IPS-20b (cell line): ENCODE measurements around the gene TLR4.

Experiments
- H3K27ac ChIP-seq: one replicate; pipeline ENCODE4 v1.5.1; 2013; ENCODE audit warnings: low read length
- H3K27me3 ChIP-seq: 2 replicates; pipeline ENCODE4 v1.6.1; 2013; ENCODE audit warnings: mild to moderate bottlenecking, low read length, inconsistent platforms; ENCODE audit not compliant: insufficient read depth
- H3K36me3 ChIP-seq: 2 replicates; pipeline ENCODE4 v1.6.1; 2013; ENCODE audit warnings: low read depth, mild to moderate bottlenecking, inconsistent platforms, low read length, moderate library complexity; ENCODE audit not compliant: insufficient read depth
- H3K4me1 ChIP-seq: 2 replicates; pipeline ENCODE4 v1.6.1; 2013; ENCODE audit warnings: mild to moderate bottlenecking, control low read depth, inconsistent platforms, low read length, moderate library complexity; ENCODE audit not compliant: insufficient read depth
- H3K4me3 ChIP-seq: 2 replicates; pipeline ENCODE4 v1.5.1; 2013; ENCODE audit warnings: mild to moderate bottlenecking, low read length, inconsistent platforms
- H3K9ac ChIP-seq: 2 replicates; pipeline ENCODE4 v1.6.1; 2013; ENCODE audit warnings: low read depth, mild to moderate bottlenecking, inconsistent platforms, low read length, moderate library complexity
- H3K9me3 ChIP-seq: 2 replicates; pipeline ENCODE4 v1.6.1; 2013; ENCODE audit warnings: mild to moderate bottlenecking, low read depth, low read length, inconsistent platforms; ENCODE audit not compliant: insufficient read depth

TLR4 gene

DNA sequence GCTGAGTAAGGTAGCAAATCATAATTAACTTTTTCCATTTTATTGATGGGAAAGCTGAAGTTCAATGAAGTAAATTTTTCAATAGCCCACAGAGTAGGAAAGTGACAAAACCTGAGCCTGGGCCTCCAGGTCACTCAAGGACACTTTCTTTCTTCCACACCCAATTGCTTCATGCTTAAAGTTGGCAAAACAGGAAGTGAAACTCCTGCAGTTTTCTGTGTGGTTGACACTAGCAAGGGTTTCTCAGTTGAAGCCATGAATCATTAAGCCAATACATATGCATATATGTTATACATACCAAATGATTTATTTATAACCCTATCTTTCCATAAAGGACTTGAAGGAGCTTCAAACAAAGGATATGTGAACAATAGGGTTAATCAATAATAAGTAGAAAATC, 13.9 kb downstream of the TLR4 start:
- H3K4me3 ChIP-seq = no peak overlapping the region
- no peaks in the 10 kb centered on the region for H3K9me3 ChIP-seq
- H3K27ac ChIP-seq = no peak overlapping the region
- no peaks in the 10 kb centered on the region for H3K4me1 ChIP-seq
- no peaks in the 10 kb centered on the region for H3K27me3 ChIP-seq
- H3K9ac ChIP-seq = no peak overlapping the region
- H3K36me3 ChIP-seq = no peaks in the 10 kb centered on the region

DNA sequence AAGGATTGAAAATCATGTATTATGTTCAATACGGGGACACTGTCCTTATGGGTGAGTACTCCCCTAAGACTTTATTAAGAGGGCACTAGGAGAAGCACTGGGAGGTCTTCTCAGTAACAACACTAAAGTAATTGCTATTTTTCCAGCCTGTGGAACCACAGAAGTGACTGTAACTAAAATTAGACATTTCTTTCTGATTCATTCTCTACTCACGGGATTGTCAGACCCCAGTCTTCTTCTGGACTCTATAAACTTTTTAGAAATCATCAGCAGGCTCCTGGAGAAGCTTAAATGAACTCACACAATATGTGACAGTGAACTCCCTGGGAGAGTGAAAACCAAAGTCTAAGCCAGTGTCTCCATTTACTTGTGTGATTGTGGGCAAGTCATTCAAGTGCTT, 14.5 kb downstream of the TLR4 start:
- Histone ChIP-seq H3K4me3 (no peak overlapping the region), H3K36me3 (no peaks in the 10 kb centered on the region), H3K9ac (no peak overlapping the region), H3K4me1 (no peaks in the 10 kb centered on the region), H3K27me3 (no peaks in the 10 kb centered on the region), H3K9me3 (no peaks in the 10 kb centered on the region), H3K27ac (no peak overlapping the region)

DNA sequence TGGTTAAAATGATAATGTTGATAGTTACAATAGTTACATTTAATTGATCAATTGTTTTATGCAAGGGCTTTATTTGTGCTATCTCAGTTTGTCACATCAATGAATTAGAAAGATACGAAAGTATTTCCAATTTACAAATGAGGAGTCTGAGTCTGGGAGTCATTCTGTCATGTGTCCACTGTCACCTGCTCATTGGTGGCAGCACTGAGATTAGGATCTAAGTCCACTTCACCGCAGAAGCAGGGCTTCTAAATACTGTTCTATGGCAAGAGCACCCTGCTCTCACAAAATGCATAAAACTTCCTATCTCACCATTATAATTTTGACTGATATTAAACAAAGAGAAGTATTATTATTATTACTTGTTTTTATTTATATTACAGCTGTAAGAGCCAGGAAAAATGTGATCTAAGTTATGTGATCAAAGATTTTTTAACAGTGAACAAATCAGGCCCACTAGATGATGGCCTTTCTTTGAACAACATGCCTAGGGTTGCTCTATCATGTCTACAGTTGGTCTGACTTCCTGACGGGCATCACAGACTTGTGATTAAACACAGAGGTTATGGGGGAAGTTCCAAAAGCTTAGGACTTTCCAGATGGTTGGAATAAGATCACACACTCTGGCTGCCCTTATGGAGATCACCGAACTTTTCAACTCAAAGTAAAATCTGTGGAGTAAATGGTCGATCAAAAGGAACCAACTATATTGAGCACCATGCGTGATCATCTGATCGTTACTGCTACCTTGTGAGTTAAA, 15.1 kb downstream of the TLR4 start:
- Histone ChIP-seq H3K36me3 (no peaks in the 10 kb centered on the region), H3K27me3 (no peaks in the 10 kb centered on the region), H3K9ac (no peak overlapping the region), H3K4me1 (no peaks in the 10 kb centered on the region), H3K4me3 (no peak overlapping the region), H3K27ac (no peak overlapping the region), H3K9me3 (no peaks in the 10 kb centered on the region)

DNA sequence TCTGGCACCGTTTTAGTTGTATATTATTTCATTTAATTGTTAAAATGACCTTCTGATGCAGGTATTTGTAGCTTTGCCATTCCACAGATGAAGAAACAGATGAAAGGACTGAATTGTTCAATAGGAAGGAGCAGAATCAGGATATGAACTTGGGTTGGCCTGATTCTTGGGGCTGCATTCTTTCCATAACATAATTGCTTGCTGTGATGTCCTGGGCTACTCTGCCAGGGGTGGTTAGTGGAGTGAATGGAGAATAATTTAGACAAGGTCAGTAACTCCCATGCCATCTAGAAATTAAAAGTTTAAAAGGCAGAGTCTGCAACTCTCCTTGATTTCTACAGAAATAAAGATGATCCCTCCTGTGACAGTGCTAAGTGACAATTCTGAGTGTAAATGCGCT, 15.9 kb downstream of the TLR4 start:
- no peak overlapping the region for H3K4me3 ChIP-seq
- H3K36me3 ChIP-seq = no peaks in the 10 kb centered on the region
- H3K27me3 ChIP-seq = no peaks in the 10 kb centered on the region
- H3K27ac ChIP-seq = no peak overlapping the region
- H3K9ac ChIP-seq = no peak overlapping the region
- H3K9me3 ChIP-seq = no peaks in the 10 kb centered on the region
- H3K4me1 ChIP-seq = no peaks in the 10 kb centered on the region

DNA sequence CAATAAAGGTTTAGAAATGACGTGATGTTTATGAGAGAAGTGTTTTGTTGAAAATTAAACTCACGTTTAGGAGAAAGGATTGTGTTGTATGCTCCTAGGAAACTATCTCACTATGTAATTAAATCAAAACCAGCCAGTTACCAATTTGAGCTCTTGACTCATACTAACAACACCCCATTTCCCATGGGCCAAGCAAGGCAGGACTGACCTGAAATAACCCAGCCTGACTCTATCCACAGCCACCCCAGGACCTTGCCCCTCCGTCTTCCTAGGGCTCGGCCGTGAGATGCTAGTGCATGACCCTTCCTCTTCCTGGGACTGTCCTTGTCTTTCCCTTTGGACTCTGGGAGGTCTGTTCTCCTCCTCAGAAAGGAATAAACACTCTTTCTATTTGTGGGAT, 16.4 kb downstream of the TLR4 start:
- Histone ChIP-seq H3K4me1 (no peaks in the 10 kb centered on the region), H3K9ac (no peak overlapping the region), H3K9me3 (no peaks in the 10 kb centered on the region), H3K27me3 (no peaks in the 10 kb centered on the region), H3K27ac (no peak overlapping the region), H3K4me3 (no peak overlapping the region), H3K36me3 (no peaks in the 10 kb centered on the region)

DNA sequence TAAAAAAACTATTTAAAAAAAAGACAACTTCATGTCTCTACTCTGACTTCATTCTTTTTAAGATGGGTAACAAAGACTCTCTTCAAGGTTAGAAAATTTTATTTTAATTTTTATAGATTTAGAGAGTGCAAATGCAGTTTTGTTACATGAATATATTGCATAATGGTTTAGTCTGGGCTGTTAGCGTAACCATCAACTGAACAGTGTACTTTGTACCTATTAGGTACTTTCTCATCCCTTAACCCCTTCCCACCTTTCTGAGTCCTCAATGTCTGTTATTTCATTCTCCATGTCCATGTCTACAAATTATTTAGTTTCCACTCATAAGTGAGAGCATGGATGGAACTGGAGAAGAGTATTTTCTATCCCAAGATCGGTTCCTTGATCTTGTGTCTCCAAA, 16.8 kb downstream of the TLR4 start:
- H3K4me1 ChIP-seq = no peaks in the 10 kb centered on the region
- H3K4me3 ChIP-seq = no peak overlapping the region
- no peaks in the 10 kb centered on the region for H3K9me3 ChIP-seq
- no peak overlapping the region for H3K9ac ChIP-seq
- H3K27me3 ChIP-seq = no peaks in the 10 kb centered on the region
- no peaks in the 10 kb centered on the region for H3K36me3 ChIP-seq
- H3K27ac ChIP-seq = no peak overlapping the region

DNA sequence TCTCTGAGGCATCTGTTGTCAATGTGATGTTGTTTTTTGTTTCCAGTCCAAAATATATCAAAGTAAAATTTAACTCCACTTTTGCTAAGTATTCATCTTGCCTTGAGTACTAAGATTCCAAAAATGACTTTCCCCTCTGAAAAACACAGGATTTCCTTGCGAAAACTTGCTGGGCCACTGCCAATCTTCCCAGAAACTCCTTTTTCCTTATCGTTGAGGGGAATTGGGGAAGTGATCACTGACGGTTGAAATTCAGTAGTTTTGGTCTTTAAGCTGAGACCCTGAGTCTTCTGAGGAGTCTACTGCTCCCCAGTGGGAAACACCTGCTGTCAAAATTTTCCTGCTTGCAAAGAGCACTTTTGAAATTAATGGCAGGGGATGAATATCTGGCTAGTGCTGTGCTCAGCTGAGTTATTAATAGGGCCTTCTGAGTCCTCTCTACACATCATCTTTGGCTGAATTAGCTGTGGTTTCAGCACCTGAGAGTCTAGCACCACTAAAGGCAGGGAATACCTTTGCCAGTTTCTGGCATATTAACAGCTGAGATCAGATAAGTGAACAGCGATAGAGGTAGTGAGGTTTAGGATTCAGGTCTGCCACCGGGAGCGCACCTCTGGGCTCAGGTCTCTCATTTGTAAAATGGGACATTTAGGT, 18.0 kb downstream of the TLR4 start:
- no peak overlapping the region for H3K9ac ChIP-seq

DNA sequence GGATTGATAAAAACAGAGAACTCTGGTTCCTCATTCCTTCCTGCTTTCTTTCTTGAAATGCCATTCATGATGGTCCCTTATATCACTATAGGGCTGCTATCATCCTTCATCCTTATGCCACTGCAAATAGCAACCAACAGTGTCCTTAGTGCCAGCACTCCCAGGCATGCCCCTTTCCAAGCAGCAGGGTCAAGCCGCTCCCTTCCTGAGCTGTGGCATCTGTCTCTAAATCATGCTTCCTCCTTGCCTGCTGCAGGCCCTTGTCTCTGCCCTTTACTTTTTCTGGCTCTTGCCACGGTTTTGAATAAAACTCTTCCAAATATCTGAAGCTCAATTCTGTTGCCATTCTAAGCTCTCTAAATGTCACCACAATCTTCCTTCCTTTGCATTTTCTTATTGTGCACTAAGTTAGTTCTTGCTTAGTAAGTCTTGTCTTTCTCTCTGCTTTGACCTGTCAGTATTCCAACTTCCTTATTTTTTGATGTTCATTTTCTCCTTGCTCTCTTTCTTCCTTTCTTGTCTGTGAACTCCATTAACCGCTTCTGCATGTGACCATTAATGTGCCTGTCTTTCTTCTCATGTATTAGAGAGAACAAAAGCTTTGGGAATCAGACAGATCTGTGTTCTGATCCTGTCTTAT, 19.9 kb downstream of the TLR4 start:
- H3K27me3 ChIP-seq = no peaks in the 10 kb centered on the region
- no peak overlapping the region for H3K4me3 ChIP-seq
- no peaks in the 10 kb centered on the region for H3K36me3 ChIP-seq
- no peak overlapping the region for H3K9ac ChIP-seq
- no peak overlapping the region for H3K27ac ChIP-seq
- no peaks in the 10 kb centered on the region for H3K4me1 ChIP-seq
- H3K9me3 ChIP-seq = no peaks in the 10 kb centered on the region

More for the DNA sequence above, 18.0 kb downstream of the TLR4 start:
- Histone ChIP-seq H3K27ac (no peak overlapping the region), H3K4me1 (no peaks in the 10 kb centered on the region), H3K4me3 (no peak overlapping the region), H3K36me3 (no peaks in the 10 kb centered on the region), H3K9me3 (no peaks in the 10 kb centered on the region), H3K27me3 (no peaks in the 10 kb centered on the region)

DNA sequence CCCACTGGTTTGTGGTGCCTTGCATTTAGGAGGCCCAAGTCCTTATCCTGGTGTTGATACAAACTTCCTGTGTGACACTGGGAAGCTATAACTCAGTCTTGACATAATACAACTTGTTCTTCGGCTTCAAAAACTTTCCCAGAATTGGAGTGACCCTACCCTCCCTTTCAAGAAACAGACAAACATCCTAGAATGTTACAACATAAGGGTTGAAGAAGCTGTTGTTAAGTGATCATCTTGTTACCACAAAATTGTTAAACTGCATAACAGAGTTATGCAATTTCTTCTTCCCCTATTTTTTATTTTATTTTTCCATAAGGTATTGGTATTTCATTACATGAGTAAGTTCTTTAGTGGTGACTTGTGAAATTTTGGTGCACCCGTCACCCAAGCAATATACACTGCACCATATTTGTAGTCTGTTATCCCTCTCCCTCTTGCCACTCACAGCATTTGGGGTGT, 21.3 kb downstream of the TLR4 start:
- Histone ChIP-seq H3K27ac (no peak overlapping the region), H3K27me3 (no peaks in the 10 kb centered on the region), H3K9ac (no peak overlapping the region), H3K4me1 (no peaks in the 10 kb centered on the region), H3K9me3 (no peaks in the 10 kb centered on the region), H3K36me3 (no peaks in the 10 kb centered on the region), H3K4me3 (no peak overlapping the region)

DNA sequence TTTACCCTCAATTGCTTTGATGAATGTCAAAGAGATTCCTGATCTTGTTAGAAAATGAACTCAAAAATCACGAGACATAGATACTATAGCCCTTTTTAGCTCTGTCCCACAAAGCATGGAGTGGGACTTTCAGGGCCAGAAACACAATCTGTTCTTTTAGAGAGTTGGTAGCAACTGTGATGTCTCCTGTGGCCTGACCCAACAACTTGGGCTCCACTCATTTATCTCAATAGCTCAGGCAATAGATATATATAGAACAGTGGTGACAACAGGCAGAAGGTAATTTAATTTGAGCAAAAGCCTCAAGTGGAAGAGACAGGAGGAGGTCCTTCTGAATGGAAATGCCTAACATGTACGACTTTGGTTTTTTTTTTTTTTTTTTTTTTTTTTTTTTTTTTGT, 25.2 kb downstream of the TLR4 start:
- Histone ChIP-seq H3K4me1 (no peaks in the 10 kb centered on the region), H3K36me3 (no peaks in the 10 kb centered on the region), H3K4me3 (no peak overlapping the region), H3K9me3 (no peaks in the 10 kb centered on the region), H3K27me3 (no peaks in the 10 kb centered on the region), H3K9ac (no peak overlapping the region), H3K27ac (no peak overlapping the region)

DNA sequence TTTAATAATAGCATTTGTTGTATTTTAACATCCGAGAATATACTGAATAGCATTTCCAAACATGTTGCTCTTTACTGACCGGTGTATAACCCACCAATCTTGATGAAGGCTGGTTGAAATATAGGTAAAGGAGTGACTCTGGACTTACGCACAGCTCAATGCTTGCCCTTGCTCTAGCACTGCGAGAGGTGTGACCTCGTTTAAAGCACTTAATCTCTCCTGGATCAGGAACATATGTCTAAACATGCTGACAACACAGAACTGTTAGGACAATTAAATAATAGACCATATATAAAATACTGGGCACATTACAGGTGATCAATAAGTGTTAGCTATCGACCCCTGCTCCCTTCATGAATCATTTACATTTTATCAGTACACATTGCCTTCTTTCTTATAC, 28.3 kb downstream of the TLR4 start:
- no peak overlapping the region for H3K9ac ChIP-seq
- no peaks in the 10 kb centered on the region for H3K36me3 ChIP-seq
- no peaks in the 10 kb centered on the region for H3K9me3 ChIP-seq
- no peak overlapping the region for H3K27ac ChIP-seq
- no peaks in the 10 kb centered on the region for H3K4me1 ChIP-seq
- no peak overlapping the region for H3K4me3 ChIP-seq
- no peaks in the 10 kb centered on the region for H3K27me3 ChIP-seq

DNA sequence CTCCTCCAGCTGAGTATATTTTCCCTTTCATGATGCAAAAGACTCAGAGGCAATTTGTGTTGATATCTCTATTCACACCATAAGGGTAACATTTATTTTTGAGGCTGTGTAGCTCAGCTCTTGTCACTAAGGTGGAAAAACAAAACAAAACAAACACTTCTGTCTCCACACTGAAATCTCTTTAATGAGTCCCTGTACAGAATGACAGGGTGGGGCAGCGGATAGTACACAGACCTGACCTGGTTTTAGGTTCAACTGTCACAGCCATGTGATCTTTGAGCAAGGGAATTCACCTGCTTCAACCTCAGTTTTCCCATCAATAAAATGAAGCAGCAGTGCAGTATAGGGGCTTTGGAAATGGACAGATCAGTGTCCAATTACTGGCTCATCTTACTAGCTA, 29.3 kb downstream of the TLR4 start:
- no peak overlapping the region for H3K4me3 ChIP-seq
- H3K27ac ChIP-seq = no peak overlapping the region
- H3K36me3 ChIP-seq = no peaks in the 10 kb centered on the region
- H3K27me3 ChIP-seq = no peaks in the 10 kb centered on the region
- no peaks in the 10 kb centered on the region for H3K9me3 ChIP-seq
- no peak overlapping the region for H3K9ac ChIP-seq
- H3K4me1 ChIP-seq = no peaks in the 10 kb centered on the region
